GM10266 (cell line): ENCODE data around the gene LDHAL6A.

Experiments
- DNase-seq: peaks from one replicate; pipeline ENCODE4 v3.0.0; 2012; ENCODE audit errors: extremely low spot score
- TF ChIP-seq, protein P1 (sequence below): IDR thresholded peaks from 2 replicates; pipeline ENCODE4 v1.5.1; 2012; ENCODE audit warnings: mild to moderate bottlenecking, low read depth; ENCODE audit not compliant: control insufficient read depth, insufficient read depth; ENCODE audit errors: missing control alignments

LDHAL6A gene

DNA sequence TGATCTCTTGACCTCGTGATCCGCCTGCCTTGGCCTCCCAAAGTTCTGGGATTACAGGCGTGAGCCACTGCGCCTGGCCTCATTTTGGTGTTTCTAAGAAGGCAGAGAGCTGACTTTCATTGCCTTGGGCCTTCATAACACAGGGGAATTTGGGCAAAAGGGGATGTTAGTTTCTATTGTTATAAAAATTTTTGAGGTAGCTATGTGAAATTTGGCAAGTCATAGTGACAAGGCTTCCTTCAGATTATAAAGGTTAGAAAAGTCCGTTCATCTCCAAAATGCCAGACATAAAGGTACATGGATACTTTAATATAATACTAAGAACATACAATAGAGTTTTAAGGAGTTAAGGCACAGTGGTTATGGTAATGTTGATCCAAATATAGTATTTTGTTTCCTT is 26.3 kb upstream of the LDHAL6A start:
- TF ChIP-seq, protein P1, sequence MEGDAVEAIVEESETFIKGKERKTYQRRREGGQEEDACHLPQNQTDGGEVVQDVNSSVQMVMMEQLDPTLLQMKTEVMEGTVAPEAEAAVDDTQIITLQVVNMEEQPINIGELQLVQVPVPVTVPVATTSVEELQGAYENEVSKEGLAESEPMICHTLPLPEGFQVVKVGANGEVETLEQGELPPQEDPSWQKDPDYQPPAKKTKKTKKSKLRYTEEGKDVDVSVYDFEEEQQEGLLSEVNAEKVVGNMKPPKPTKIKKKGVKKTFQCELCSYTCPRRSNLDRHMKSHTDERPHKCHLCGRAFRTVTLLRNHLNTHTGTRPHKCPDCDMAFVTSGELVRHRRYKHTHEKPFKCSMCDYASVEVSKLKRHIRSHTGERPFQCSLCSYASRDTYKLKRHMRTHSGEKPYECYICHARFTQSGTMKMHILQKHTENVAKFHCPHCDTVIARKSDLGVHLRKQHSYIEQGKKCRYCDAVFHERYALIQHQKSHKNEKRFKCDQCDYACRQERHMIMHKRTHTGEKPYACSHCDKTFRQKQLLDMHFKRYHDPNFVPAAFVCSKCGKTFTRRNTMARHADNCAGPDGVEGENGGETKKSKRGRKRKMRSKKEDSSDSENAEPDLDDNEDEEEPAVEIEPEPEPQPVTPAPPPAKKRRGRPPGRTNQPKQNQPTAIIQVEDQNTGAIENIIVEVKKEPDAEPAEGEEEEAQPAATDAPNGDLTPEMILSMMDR: no peak

DNA sequence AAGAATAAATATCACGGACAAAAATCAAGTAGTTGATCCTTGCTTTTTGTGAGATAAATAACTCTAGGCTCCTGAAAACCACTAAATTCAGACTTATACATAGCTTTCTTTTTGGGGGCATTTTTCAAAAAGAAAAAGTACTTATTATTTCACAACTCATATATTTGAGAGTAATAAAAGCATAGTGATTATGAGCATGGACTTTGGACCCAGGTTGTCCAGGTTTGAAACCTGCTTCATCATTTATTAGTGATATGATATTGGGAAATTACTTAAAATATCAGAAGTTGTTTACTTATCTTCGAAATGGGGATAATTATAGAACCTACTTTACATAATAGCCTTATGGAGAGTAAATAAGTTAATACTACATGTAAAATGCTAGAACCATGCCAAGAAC is 17.0 kb upstream of the LDHAL6A start:
- TF ChIP-seq, protein P1: no peak
- DNase-seq: no peak

More for the DNA sequence above, 26.3 kb upstream of the LDHAL6A start:
- DNase-seq: no peak

DNA sequence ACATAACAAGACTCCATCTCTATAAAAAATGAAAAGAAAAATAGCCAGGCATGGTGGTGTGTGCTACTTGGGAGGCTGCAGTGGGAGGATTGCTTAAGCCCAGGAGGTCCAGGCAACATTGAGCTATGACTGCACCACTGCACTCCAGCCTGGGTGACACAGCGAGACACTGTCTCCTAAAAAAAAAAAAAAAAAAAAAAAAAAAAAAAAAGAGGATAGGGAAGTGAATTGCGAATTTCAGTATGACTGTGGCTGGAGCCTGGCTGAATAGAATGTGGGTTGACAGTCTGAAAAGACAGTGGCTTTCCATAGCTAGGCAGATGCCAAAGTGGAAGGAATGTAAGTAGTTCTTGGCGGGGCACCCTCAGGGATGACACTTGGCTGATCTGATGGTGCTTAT is 6.4 kb upstream of the LDHAL6A start:
- DNase-seq: no peak
- TF ChIP-seq, protein P1: no peak

DNA sequence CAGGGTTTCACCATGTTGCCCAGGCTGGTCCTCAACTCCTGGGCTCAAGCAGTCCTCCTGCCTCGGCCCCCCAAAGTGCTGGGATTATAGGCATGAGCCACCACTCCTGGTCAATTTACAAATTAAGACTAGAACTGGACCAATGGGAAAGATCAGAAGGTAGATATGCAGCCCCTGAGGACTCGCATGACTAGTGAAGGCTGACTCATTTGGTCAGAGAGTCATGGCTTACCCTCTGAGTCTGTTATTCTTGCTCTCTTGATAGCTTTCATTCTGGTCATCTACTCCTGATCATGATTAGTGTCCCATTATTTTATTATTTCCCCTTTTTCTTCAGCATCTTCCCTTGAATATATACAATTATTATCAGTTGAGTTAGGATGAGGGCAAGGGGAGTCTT is 2.7 kb upstream of the LDHAL6A start:
- TF ChIP-seq, protein P1: no peak
- no peak for DNase-seq

DNA sequence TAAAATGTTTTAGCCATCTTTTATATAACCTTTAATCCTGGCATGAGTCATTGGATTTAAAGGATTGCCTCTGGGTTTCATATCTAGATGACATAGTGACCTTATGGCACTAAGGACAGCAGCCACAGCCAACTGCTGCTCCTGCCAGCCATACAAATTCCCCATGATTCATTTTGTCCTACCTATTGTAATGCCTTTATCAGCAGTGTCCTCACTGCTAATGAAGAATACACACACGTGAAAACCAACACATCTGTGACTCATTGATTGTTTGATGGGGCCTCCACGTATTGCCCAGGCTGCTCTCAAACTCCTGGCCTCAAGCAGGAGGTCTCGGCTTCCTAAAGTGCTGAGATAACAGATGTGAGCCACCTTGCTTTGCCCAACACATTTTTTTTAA is 1.8 kb downstream of the LDHAL6A start:
- TF ChIP-seq, protein P1: no peak
- DNase-seq: no peak

DNA sequence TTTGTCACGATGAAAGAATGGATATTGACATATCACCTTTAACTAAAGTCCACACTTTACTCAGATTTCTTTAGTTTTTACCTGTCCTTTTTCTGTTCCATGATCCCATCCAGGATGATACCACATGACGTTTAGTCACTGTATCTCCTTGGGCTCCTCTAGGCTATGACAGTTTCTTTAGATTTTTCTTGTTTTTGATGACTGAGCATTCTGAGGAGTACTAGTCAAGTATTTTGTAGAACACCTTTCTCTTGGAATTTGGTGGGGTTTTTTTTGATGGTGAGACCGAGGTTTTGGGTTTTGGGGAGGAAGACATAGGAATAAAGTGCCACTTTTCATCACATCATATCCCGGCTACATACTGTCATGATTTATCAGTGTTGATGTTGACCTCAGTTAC is 4.0 kb downstream of the LDHAL6A start:
- DNase-seq: no peak
- TF ChIP-seq, protein P1: no peak

DNA sequence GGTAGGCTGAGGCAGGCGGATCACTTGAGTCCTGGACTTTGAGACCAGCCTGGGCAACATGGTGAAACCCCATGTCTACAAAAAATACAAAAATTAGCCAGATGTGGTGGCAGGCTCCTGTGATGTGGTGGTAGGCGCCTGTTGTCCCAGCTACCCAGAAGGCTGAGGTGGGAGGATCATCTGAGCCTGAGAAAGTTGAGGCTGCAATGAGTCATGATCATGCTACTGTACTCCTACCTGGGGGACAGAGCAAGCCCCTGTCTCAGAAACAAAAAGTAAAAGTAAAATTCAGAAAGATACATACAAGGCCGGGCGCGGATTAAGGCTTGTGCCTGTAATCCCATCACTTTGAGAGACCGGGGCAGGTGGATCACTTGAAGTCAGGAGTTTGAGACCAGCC is 6.3 kb downstream of the LDHAL6A start:
- TF ChIP-seq, protein P1: no peak
- no peak for DNase-seq
